ENCODE measurements around the gene OSBPL7.

GRCh38 chr17:47813512-47814031 lies 8.0 kb downstream of the OSBPL7 start:
- TF ChIP-seq POLR2A (IDR thresholded peaks at IDR 0.05; ENCODE audit: low read depth, low read length) (no peak), POLR2AphosphoS5 (IDR thresholded peaks at IDR 0.05; ENCODE audit: low read depth, low read length) (no peak)

All from GM12891 (cell line).